ENCODE data around the gene ARFIP1. TPM values are rescaled to one million over a fixed set of nuclear protein-coding genes. Genes with fewer than 3 reads are reported as not detected.
A peak's percentile ranks its signal among the peaks of the same experiment; 100 is the strongest.

The ARFIP1 gene
- total RNA-seq, 2 donors from 2014 or later = 13.8 to 18.8 TPM

DNA sequence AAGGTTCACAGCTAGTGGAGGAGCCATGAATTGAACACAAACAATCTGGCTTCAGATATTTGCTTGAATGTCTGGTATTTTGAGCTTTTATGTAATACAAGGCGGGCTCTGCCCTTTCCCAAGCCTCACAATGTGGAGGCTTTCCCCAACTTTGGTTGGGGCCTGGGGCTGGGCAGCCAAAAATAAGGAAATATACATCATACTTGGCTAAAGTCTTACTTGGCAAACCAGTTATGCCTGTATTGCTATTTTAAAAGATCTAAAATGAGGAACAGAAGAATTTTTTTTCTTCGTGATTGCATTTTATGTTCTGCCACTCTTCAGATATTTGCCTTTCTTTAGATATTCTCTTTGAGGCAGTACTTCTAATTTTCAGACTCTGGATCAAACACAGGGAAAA lies 26.1 kb downstream of the ARFIP1 start:
- Mint-ChIP-seq H3K27me3 (ENCODE audit: low read depth) (no peaks in the 10 kb centered on the region), H3K36me3 (ENCODE audit: insufficient read depth in 2 of 2) (peaks cover 1 to 6% of the 10 kb centered on the region in 2 donors), H3K27ac (no peak overlapping the region), H3K4me3 (no peak overlapping the region), H3K9me3 (no peaks in the 10 kb centered on the region), H3K4me1 (ENCODE audit: low read depth) (peaks cover 25% of the 10 kb centered on the region)
- ATAC-seq (replicated peaks in 1 of 2) (no peak), DNase-seq (no peak)

DNA sequence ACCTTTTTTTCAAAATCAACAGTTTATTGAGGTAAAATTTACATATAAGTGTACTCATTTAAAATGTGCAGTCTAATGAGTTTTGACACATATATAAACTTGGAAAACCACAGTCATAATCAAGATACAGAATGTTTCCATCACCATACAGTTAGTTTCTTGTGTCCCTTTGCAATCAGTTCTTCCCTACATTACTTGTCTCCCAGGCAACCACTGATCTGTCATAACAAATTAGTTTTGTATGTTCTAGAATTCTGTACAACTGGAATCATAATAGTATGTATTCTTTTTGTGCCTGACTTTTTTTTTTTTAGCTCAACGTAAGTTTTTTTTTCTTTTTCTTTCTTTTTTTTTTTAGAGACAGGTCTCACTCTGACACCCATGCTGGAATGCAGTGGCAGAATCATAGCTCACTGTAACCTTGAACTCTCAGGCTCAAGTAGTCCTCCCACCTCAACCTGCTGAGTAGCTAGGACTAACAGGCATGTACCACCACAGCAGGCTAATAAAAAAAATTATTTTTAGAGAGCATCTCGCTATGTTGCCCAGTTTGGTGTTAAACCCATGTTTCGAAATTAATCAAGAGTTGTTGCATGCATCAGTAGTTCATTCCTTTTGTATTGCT lies 26.9 kb downstream of the ARFIP1 start:
- H3K27ac Mint-ChIP-seq = peak overlapping the region; percentile 56
- H3K36me3 Mint-ChIP-seq (ENCODE audit: insufficient read depth in 2 of 2) = peaks cover 4 to 10% of the 10 kb centered on the region in 2 donors
- peaks cover 0 to 2% of the 10 kb centered on the region in 2 donors for H3K9me3 Mint-ChIP-seq
- H3K27me3 Mint-ChIP-seq (ENCODE audit: low read depth) = no peaks in the 10 kb centered on the region
- peak overlapping the region in 1 of 2 donors; percentile 74 for H3K4me3 Mint-ChIP-seq
- peaks cover 25% of the 10 kb centered on the region for H3K4me1 Mint-ChIP-seq (ENCODE audit: low read depth)
- DNase-seq (no peak), ATAC-seq (replicated peaks in 1 of 2) (peak; percentile 39 to 47)

DNA sequence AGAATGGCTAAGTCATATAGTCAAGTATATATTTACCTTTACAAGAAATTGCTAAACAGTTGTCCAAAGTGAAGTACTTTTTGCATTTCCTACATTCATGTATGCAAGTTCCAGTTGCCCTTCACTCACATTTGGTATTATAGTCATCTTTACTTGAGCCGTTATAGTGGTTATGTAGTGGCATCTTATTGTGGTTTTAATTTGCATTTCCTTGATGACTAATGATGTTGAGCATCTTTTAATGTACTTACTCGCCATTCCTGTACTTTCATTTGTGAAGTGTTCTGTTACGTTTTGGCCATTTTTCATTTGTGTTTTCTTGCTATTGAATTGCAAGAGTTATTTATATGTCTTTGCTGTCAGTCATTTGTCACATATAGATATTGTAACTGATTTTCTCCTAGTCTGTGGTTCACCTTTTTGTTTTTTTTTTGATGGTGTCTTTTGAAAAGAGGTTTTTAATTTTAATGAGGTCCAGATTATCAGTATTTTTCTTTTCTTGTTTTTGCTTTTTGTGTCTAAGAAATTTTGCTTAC lies 27.6 kb downstream of the ARFIP1 start:
- Mint-ChIP-seq H3K36me3 (ENCODE audit: insufficient read depth in 2 of 2) (peaks cover 4 to 10% of the 10 kb centered on the region in 2 donors), H3K27ac (peak overlapping the region; percentile 58), H3K4me3 (peak overlapping the region; percentile 4 to 74), H3K9me3 (peaks cover under 1 to 3% of the 10 kb centered on the region in 2 donors), H3K27me3 (ENCODE audit: low read depth) (no peaks in the 10 kb centered on the region), H3K4me1 (ENCODE audit: low read depth) (peaks cover 25% of the 10 kb centered on the region)
- ATAC-seq (replicated peaks in 1 of 2) (peak; percentile 90), DNase-seq (no peak)

DNA sequence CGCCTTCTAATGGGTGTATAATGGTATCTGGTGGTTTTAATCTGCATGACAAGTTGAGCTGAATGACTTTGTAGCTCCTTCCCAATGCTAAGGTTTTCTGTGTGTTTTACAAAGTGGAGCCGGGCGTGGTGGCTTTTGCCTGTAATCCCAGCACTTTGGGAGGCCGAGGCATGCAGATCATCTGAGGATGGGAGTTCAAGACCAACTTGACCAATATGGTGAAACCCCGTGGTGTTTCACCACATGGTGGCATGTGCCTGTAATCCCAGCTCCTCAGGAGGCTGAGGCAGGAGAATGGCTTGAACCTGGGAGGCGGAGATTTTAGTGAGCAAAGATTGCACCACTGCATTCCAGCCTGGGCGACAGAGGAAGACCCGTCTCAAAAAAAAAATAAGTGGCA lies 28.9 kb downstream of the ARFIP1 start:
- H3K36me3 Mint-ChIP-seq (ENCODE audit: insufficient read depth in 2 of 2) = peaks cover 9 to 13% of the 10 kb centered on the region in 2 donors
- H3K27ac Mint-ChIP-seq = no peak overlapping the region
- H3K27me3 Mint-ChIP-seq (ENCODE audit: low read depth) = no peaks in the 10 kb centered on the region
- ATAC-seq (replicated peaks in 1 of 2) = no peak
- peaks cover 25% of the 10 kb centered on the region for H3K4me1 Mint-ChIP-seq (ENCODE audit: low read depth)
- H3K9me3 Mint-ChIP-seq = peaks cover 4 to 6% of the 10 kb centered on the region in 2 donors
- DNase-seq = no peak
- no peak overlapping the region for H3K4me3 Mint-ChIP-seq

DNA sequence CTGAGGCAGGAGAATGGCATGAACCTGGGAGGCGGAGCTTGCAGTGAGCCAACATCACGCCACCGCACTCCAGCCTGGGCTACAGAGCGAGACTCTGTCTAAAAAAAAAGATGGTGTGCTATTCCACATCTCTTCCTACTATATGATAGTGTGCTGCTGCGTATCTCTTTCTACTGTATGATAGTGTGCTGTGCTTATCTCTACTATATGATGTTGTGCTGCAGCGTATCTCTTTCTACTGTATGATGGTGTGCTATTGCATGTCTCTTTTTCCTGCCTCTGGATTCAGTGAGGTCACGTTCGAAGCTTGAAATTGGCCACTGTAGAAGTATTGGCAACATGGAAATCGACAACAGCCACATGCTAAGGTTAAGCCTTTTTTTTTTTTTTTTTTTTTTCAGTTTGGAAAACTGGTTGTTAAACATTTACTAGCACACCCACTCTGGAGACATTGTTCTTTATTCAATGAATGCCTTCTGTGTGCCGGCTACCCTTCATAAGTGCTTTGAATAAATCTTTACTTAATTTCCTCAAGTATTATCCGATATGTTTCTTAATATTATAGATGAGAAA lies 31.0 kb downstream of the ARFIP1 start:
- Mint-ChIP-seq H3K9me3 (peaks cover 8 to 15% of the 10 kb centered on the region in 2 donors), H3K4me3 (no peak overlapping the region), H3K27me3 (ENCODE audit: low read depth) (no peaks in the 10 kb centered on the region), H3K36me3 (ENCODE audit: insufficient read depth in 2 of 2) (peaks cover 20 to 25% of the 10 kb centered on the region in 2 donors), H3K27ac (no peak overlapping the region), H3K4me1 (ENCODE audit: low read depth) (peaks cover 21% of the 10 kb centered on the region)
- no peak for DNase-seq
- no peak for ATAC-seq (replicated peaks in 1 of 2)

DNA sequence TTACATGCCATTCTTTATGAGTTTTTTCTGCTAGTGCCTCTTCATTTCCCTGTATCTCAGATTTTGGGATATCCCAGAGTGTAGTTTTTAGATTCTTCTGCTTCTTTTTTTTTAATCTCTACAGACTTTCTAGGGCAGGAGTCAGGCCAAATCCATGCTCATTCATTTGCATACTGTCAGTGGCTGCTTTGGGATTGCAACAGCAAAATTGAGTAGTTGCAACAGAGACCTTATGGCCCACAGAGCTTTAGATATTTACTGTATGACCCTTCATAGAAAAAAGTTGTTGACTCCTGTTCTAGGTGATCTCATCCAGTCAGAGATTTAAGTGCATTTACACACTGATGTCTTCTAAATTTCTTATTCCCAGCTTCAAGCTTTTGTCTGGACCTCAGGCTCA lies 35.3 kb downstream of the ARFIP1 start:
- Mint-ChIP-seq H3K36me3 (ENCODE audit: insufficient read depth in 2 of 2) (peaks cover 24 to 32% of the 10 kb centered on the region in 2 donors), H3K27ac (no peak overlapping the region), H3K9me3 (peaks cover 17 to 18% of the 10 kb centered on the region in 2 donors), H3K4me1 (ENCODE audit: low read depth) (peaks cover 7% of the 10 kb centered on the region), H3K4me3 (no peak overlapping the region), H3K27me3 (ENCODE audit: low read depth) (no peaks in the 10 kb centered on the region)
- ATAC-seq (replicated peaks in 1 of 2) = no peak
- no peak for DNase-seq

DNA sequence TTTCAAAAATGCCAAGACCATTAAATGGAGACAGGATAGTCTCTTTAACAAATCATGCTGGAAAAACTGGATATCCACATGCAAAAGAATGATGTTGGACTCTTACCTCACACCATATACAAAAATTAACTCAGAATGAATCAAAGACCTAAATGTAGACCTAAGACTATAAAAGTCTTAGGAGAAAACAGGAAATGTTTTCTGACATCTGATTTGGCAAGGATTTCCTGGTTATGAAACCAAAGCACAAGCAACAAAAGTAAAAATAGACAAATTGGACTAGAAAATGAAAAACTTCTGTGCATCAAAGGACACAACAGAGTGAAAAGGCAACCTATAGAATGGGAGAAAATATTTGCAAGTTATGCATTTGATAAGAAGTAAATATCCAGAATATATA lies 37.6 kb downstream of the ARFIP1 start:
- Mint-ChIP-seq H3K4me3 (no peak overlapping the region), H3K36me3 (ENCODE audit: insufficient read depth in 2 of 2) (peaks cover 21 to 28% of the 10 kb centered on the region in 2 donors), H3K4me1 (ENCODE audit: low read depth) (peaks cover 7% of the 10 kb centered on the region), H3K9me3 (peaks cover 18% of the 10 kb centered on the region in 2 donors), H3K27me3 (ENCODE audit: low read depth) (no peaks in the 10 kb centered on the region), H3K27ac (no peak overlapping the region)
- DNase-seq (no peak), ATAC-seq (replicated peaks in 1 of 2) (no peak)

DNA sequence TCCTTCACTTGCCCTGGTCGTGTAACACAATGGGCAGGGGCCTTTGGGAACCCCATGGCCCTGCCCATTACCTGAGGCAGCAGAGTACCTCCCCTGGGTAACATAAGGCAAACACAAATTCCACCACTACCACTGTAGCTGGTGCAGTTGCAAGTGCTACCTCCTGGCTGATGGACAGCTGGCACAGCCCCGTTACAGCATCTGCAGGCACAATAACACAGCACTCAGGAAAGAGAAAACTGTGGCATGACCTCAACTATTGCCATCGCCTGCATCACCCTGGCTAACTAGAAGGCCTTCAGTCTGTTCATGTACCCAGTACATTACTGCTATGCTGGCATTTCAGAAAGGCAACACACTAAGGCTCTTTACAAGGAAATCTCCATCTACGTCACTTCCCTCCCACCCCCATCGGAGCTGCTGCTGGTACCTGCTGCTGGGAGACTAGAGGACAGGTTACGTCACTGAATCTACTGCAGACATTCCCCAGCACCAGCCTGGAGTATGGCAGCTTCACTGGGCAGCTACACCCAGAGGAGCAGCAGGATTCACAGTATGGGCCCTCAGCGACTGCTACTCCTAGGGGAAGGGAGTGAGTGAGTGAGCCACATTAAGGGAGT lies 39.4 kb downstream of the ARFIP1 start:
- ATAC-seq (replicated peaks in 1 of 2) = no peak
- Mint-ChIP-seq H3K9me3 (peaks cover 11 to 14% of the 10 kb centered on the region in 2 donors), H3K36me3 (ENCODE audit: insufficient read depth in 2 of 2) (peaks cover 12 to 25% of the 10 kb centered on the region in 2 donors), H3K27ac (no peak overlapping the region), H3K4me1 (ENCODE audit: low read depth) (peaks cover 7% of the 10 kb centered on the region), H3K27me3 (ENCODE audit: low read depth) (no peaks in the 10 kb centered on the region), H3K4me3 (no peak overlapping the region)
- DNase-seq = no peak

DNA sequence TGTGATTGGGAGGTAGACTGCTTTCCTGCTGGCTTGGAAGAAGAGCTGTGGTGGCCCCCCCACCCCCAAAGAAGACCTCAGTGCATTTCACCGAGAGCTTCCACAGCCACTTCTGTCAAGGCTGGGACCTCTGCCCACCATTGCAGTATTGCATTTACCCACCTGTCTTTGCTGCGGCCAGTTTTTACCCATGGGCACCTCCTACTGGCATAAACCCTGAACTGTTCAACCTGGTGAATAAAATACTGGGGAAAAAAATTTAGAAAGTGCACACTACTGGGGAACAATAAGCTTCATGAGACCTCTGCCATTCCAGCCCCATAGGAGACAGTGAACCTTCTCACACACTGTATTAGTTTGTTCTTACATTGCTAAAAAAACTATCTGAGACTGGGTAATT lies 40.3 kb downstream of the ARFIP1 start:
- ATAC-seq (replicated peaks in 1 of 2) = no peak
- H3K4me1 Mint-ChIP-seq (ENCODE audit: low read depth) = peaks cover 7% of the 10 kb centered on the region

DNA sequence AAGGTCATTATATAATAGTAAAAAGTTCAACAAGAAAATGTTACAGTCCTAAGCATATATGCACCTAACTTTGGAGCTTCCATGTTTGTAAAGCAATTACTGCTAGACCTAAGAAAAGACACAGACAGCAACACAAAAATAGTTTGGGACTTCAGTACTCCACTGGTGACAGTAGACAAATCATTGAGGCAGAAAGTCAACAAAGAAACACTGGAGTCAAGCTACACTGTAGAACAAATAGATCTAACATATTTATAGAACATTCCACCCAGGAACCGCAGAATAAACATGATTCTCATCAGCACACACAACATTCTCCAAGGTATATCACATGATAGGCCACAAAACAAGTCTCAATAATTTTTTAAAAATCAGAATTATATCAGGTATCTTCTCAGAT lies 42.6 kb downstream of the ARFIP1 start:
- ATAC-seq (replicated peaks in 1 of 2) (no peak), DNase-seq (no peak)
- Mint-ChIP-seq H3K27me3 (ENCODE audit: low read depth) (no peaks in the 10 kb centered on the region), H3K27ac (no peak overlapping the region), H3K9me3 (peaks cover 0 to 9% of the 10 kb centered on the region in 2 donors), H3K4me3 (no peak overlapping the region), H3K4me1 (ENCODE audit: low read depth) (peaks cover under 1% of the 10 kb centered on the region), H3K36me3 (ENCODE audit: insufficient read depth in 2 of 2) (peaks cover 0 to 7% of the 10 kb centered on the region in 2 donors)

More for the DNA sequence above, 40.3 kb downstream of the ARFIP1 start:
- Mint-ChIP-seq H3K27ac (no peak overlapping the region), H3K9me3 (peaks cover 8 to 14% of the 10 kb centered on the region in 2 donors), H3K4me3 (no peak overlapping the region), H3K27me3 (ENCODE audit: low read depth) (no peaks in the 10 kb centered on the region), H3K36me3 (ENCODE audit: insufficient read depth in 2 of 2) (peaks cover 8 to 21% of the 10 kb centered on the region in 2 donors)
- DNase-seq = no peak

DNA sequence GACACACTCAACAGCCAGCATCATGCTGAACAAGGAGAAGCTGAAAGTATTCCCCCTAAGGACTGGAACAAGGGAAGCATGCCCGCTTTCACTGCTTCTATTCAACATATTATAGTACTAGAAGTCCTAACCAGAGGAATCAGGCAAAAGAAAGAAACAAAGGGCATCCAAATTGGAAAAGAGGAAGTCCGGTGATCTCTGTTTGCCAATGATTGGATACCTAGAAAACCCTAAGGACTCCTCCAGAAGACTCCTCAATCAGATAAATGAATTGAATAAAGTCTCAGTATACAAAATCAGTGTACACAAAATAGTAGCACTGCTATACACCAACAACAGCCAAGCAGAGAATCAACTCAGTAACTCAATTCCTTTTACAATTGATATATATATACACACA lies 44.8 kb downstream of the ARFIP1 start:
- Mint-ChIP-seq H3K4me1 (ENCODE audit: low read depth) (no peaks in the 10 kb centered on the region), H3K36me3 (ENCODE audit: insufficient read depth in 2 of 2) (peaks cover 0 to 4% of the 10 kb centered on the region in 2 donors), H3K9me3 (peaks cover 2 to 9% of the 10 kb centered on the region in 2 donors), H3K4me3 (no peak overlapping the region), H3K27ac (no peak overlapping the region), H3K27me3 (ENCODE audit: low read depth) (no peaks in the 10 kb centered on the region)
- no peak for DNase-seq
- no peak for ATAC-seq (replicated peaks in 1 of 2)

DNA sequence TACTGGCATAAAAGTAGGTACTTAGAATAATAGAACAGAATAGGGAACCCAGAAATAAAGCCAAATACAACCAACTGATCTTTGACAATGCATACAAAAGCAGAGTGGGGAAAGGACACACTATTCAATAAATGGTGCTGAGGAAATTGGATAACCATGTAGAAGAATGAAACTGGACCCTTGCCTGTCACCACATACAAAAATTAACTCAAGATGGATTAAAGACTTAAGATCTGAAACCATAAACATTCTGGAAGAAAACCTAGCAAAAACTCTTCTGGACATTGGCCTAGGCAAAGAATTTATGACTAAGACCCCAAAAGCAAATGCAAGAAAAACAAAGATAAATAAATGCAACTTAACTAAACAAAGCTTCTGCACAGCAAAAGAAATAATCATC lies 45.6 kb downstream of the ARFIP1 start:
- peaks cover 2 to 9% of the 10 kb centered on the region in 2 donors for H3K9me3 Mint-ChIP-seq
- H3K27ac Mint-ChIP-seq = no peak overlapping the region
- DNase-seq = no peak
- ATAC-seq (replicated peaks in 1 of 2) = no peak
- H3K36me3 Mint-ChIP-seq (ENCODE audit: insufficient read depth in 2 of 2) = peaks cover 0 to 4% of the 10 kb centered on the region in 2 donors
- no peak overlapping the region for H3K4me3 Mint-ChIP-seq
- H3K4me1 Mint-ChIP-seq (ENCODE audit: low read depth) = no peaks in the 10 kb centered on the region
- no peaks in the 10 kb centered on the region for H3K27me3 Mint-ChIP-seq (ENCODE audit: low read depth)

DNA sequence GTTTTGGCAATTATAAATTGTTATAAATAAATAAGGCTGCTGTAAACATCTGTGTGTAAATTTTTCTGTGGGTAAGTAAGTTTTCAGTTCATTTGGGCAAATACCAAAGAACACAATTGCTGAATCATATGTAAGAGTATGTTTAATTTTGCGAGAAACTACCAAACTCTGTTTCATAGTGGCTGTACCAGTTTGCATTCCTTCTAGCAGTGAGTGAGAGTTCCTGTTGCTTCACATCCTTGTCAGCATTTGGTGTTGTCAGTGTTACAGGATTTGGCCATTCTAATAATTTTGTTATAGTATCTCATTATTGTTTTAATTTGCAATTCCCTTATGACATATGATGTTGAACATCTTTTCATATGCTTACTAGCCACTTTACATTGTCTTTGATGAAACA lies 48.4 kb downstream of the ARFIP1 start:
- no peaks in the 10 kb centered on the region for H3K4me1 Mint-ChIP-seq (ENCODE audit: low read depth)
- no peak overlapping the region for H3K27ac Mint-ChIP-seq
- DNase-seq = no peak
- H3K36me3 Mint-ChIP-seq (ENCODE audit: insufficient read depth in 2 of 2) = peaks cover 0 to 11% of the 10 kb centered on the region in 2 donors
- H3K4me3 Mint-ChIP-seq = no peak overlapping the region
- H3K27me3 Mint-ChIP-seq (ENCODE audit: low read depth) = no peaks in the 10 kb centered on the region
- H3K9me3 Mint-ChIP-seq = peaks cover 2 to 6% of the 10 kb centered on the region in 2 donors
- no peak for ATAC-seq (replicated peaks in 1 of 2)

Data from activated T-cell treated with anti-CD3 and anti-CD28 coated beads, Interleukin-2, amount 50 U/mL, for 72 hours (primary cell).